ENCODE measurements around the gene ATE1. TPM values are rescaled to one million over a fixed set of nuclear protein-coding genes. Genes with fewer than 3 reads are reported as not detected.

The ATE1 gene
- total and polyA plus RNA-seq, 7 donors, result 12.5 to 49.6 (median 31.4) TPM

- TF ChIP-seq EP300 (IDR thresholded peaks at IDR 0.05) (no peak), POLR2AphosphoS5 (IDR thresholded peaks at IDR 0.05) (no peak), CTCF (IDR thresholded peaks at IDR 0.05) (no peak), POLR2A (IDR thresholded peaks at IDR 0.05) (no peak)
- DNase-seq, result no peak
- no peaks in the 10 kb centered on the region for H3K27me3 ChIP-seq
- H3K4me1 ChIP-seq, result no peaks in the 10 kb centered on the region
- H3K27ac ChIP-seq, result no peak overlapping the region
- WGBS, 2 donors, result 67 to 72% methylated on average over 9 of the region's 9 CpGs
- intact Hi-C loops (cut with DNase I), result no loop called here
- no peak overlapping the region for H3K4me3 ChIP-seq
- H3K36me3 ChIP-seq, result no peaks in the 10 kb centered on the region
- no peaks in the 10 kb centered on the region for H3K9me3 ChIP-seq
Measured at GRCh38 chr10:121710207-121710606, 217.6 kb downstream of the ATE1 start.

GRCh38 chr10:121709675-121710073 is 218.2 kb downstream of the ATE1 start:
- Histone ChIP-seq H3K4me3 (no peak overlapping the region), H3K9me3 (no peaks in the 10 kb centered on the region), H3K27me3 (no peaks in the 10 kb centered on the region), H3K27ac (no peak overlapping the region), H3K36me3 (no peaks in the 10 kb centered on the region), H3K4me1 (no peaks in the 10 kb centered on the region)
- intact Hi-C loops (cut with DNase I), result no loop called here
- no peak for DNase-seq
- 75 to 90% methylated on average over 9 of the region's 9 CpGs for WGBS, 2 donors
- TF ChIP-seq CTCF (IDR thresholded peaks at IDR 0.05) (no peak), POLR2AphosphoS5 (IDR thresholded peaks at IDR 0.05) (no peak), EP300 (IDR thresholded peaks at IDR 0.05) (no peak), POLR2A (IDR thresholded peaks at IDR 0.05) (no peak)

DNA sequence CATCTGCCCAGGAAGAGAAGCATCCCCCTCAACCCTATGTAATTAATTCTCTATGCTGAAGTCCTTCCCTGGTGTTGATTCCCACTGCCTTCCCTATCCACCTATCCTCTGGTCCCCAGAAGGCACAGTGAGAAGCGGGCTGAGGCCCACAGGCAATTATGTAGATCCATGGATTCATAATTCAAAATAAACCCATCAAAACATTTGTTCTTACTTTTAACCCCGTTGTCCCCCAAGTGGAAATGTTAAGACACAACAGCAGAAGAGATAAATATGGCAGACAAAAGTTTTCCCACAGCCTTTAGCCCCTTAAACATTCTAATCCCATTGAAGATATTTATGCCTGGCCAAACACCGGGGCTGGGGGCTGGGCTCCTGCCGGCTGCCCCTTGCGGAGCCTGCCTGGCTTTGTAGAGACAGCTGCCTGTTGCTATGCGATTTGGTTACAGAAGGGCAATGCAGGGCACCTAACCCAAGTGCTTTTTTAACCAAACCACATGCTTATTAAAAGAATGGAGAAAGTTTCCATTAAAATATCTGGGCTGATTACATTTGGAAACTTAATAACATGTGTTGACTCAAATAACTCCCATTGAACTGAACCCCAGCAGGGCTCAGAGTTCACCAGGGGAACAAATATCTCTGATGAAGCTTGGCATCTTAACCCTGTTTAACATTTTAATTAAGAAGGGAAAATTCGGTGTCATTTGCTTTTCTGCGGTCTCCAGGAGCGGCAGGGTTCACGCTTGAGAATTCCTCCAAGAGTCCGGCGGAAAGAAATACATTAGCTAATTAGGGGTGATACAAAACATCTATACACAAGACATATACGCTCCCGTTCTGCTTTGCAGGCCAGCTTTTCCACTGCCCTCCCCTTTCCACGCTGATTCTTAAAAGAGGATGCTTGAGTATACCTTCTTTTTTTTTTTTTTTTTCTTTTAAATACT is 218.8 kb downstream of the ATE1 start:
- Histone ChIP-seq H3K9me3 (no peaks in the 10 kb centered on the region), H3K4me3 (no peak overlapping the region), H3K27ac (no peak overlapping the region), H3K4me1 (no peaks in the 10 kb centered on the region), H3K27me3 (no peaks in the 10 kb centered on the region), H3K36me3 (no peaks in the 10 kb centered on the region)
- no peak for TF ChIP-seq CTCF (IDR thresholded peaks at IDR 0.05)
- intact Hi-C loops (cut with DNase I), result no loop called here
- no peak for DNase-seq
- WGBS, 2 donors, result 64 to 79% methylated on average over 15 of the region's 15 CpGs

DNA sequence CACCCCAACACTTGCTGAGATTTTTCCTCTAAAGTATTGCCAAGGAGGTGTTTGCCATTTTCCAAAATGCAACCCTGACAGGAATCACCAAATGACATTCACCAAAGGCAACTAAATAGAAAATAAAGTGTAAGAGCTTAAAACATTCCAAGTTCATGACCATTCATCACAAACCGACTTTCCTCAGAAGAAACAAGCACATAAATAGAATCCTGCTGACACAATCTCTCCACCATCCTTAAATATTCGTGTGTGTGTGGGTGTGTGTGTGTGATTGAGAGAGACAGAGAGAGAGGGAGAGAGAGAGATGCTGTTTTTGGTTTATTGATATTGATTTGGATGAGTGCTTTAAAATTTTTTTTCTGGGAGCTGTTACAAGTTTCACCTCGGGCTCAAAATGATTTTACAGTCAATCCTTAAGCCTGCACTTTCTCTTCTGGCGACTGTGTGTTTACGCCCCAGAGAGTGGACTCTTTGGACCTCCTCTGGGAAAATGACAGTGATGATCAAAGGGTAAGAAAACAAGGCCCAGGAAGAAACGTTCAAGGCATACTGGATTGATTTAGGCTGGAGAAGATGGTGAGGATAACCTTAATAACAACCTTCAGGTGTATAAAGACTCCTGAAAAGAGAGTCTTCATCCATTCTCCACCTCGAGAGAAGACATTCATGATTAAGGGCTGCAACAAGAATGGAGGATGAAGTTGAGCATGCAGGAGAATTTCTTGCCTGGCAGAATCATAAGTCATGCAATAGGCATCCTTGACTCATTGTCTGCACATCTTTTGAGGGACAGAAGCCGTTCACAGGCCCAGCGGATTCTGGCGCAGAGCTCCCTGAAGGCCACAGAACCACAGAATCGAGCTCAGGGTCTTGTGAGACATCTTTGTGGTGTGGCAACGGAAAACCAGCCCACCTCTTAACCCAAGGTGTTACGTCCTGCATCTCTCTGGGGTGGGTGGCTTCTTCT is 225.2 kb downstream of the ATE1 start:
- Histone ChIP-seq H3K27me3 (no peaks in the 10 kb centered on the region), H3K4me1 (peaks cover 0 to 14% (median 11%) of the 10 kb centered on the region in 4 donors), H3K27ac (peak overlapping the region in 3 of 4 donors; percentile 26 to 42 (median 34)), H3K4me3 (no peak overlapping the region), H3K36me3 (no peaks in the 10 kb centered on the region), H3K9me3 (no peaks in the 10 kb centered on the region)
- DNase-seq, result no peak
- TF ChIP-seq EP300 (IDR thresholded peaks at IDR 0.05) (no peak), POLR2AphosphoS5 (IDR thresholded peaks at IDR 0.05) (no peak), CTCF (IDR thresholded peaks at IDR 0.05) (no peak), POLR2A (IDR thresholded peaks at IDR 0.05) (no peak)
- intact Hi-C loops (cut with DNase I), result no loop called here
- WGBS, 2 donors, result 67 to 68% methylated on average over 13 of the region's 13 CpGs

Measured in sigmoid colon (tissue), 7 donors.